NCI-H2171 treated with DMSO at 0.1 percent for 48 hours (cell line): ENCODE results near the gene FAM13C.
A peak's percentile ranks its signal among the peaks of the same experiment; 100 is the strongest.

Experiments used
- DNase-seq: peaks from one replicate; lab custom pipeline; 2025; lab: John Stamatoyannopoulos, UW

Gene FAM13C

GRCh38 chr10:59361663-59362143 is 646 bp downstream of the FAM13C start:
- no peak for DNase-seq

- no peak for DNase-seq
These were observed 1.5 kb downstream of the FAM13C start for GRCh38 chr10:59360605-59361405.

- DNase-seq, result no peak
These were observed 3.8 kb downstream of the FAM13C start for GRCh38 chr10:59358576-59358975.

GRCh38 chr10:59354434-59354833 is 7.9 kb downstream of the FAM13C start:
- DNase-seq, result no peak

- DNase-seq, result no peak
These were observed 11.8 kb downstream of the FAM13C start for GRCh38 chr10:59350558-59350957.

- DNase-seq, result no peak
These were observed 16.0 kb downstream of the FAM13C start for GRCh38 chr10:59346321-59346720.

GRCh38 chr10:59342723-59343122 is 19.6 kb downstream of the FAM13C start:
- no peak for DNase-seq

- DNase-seq, result no peak
These were observed 20.3 kb downstream of the FAM13C start for GRCh38 chr10:59342000-59342399.

- DNase-seq, result no peak
These were observed 22.1 kb downstream of the FAM13C start for GRCh38 chr10:59340285-59340684.

- DNase-seq, result no peak
These were observed 23.0 kb downstream of the FAM13C start for GRCh38 chr10:59339351-59339750.

GRCh38 chr10:59337201-59337652 is 25.1 kb downstream of the FAM13C start:
- DNase-seq, result peak; percentile 1

- DNase-seq, result no peak
These were observed 25.7 kb downstream of the FAM13C start for GRCh38 chr10:59336632-59337031.

- no peak for DNase-seq
These were observed 26.9 kb downstream of the FAM13C start for GRCh38 chr10:59335497-59335896.

GRCh38 chr10:59333701-59334100 is 28.6 kb downstream of the FAM13C start:
- DNase-seq, result no peak

GRCh38 chr10:59332581-59332980 is 29.8 kb downstream of the FAM13C start:
- no peak for DNase-seq

GRCh38 chr10:59331661-59332060 is 30.7 kb downstream of the FAM13C start:
- no peak for DNase-seq

- DNase-seq, result no peak
These were observed 37.2 kb downstream of the FAM13C start for GRCh38 chr10:59325116-59325515.

GRCh38 chr10:59324597-59324996 is 37.8 kb downstream of the FAM13C start:
- no peak for DNase-seq

- no peak for DNase-seq
These were observed 38.4 kb downstream of the FAM13C start for GRCh38 chr10:59323831-59324401.

GRCh38 chr10:59323036-59323459 is 39.3 kb downstream of the FAM13C start:
- DNase-seq, result no peak

GRCh38 chr10:59322131-59322530 is 40.2 kb downstream of the FAM13C start:
- no peak for DNase-seq

GRCh38 chr10:59320355-59320754 is 42.0 kb downstream of the FAM13C start:
- DNase-seq, result no peak

GRCh38 chr10:59319854-59320253 is 42.5 kb downstream of the FAM13C start:
- no peak for DNase-seq
